Measurements from ENCODE around the gene CCDC24. TPM values are rescaled to one million over a fixed set of nuclear protein-coding genes. Genes with fewer than 3 reads are reported as not detected.

Gene CCDC24
- total RNA-seq, 1 donor from 2014 or later = 14.9 TPM

- no peak for DNase-seq (ENCODE audit: extremely low spot score, unreplicated experiment)
- H3K27ac Mint-ChIP-seq = peak overlapping the region; percentile 90
- peak overlapping the region; percentile 91 for H3K4me3 Mint-ChIP-seq
- peaks cover 60% of the 10 kb centered on the region for H3K4me1 Mint-ChIP-seq (ENCODE audit: unreplicated experiment)
- no peaks in the 10 kb centered on the region for H3K9me3 Mint-ChIP-seq
- H3K36me3 Mint-ChIP-seq = no peaks in the 10 kb centered on the region
- H3K27me3 Mint-ChIP-seq = no peaks in the 10 kb centered on the region
- TF ChIP-seq, protein P1, sequence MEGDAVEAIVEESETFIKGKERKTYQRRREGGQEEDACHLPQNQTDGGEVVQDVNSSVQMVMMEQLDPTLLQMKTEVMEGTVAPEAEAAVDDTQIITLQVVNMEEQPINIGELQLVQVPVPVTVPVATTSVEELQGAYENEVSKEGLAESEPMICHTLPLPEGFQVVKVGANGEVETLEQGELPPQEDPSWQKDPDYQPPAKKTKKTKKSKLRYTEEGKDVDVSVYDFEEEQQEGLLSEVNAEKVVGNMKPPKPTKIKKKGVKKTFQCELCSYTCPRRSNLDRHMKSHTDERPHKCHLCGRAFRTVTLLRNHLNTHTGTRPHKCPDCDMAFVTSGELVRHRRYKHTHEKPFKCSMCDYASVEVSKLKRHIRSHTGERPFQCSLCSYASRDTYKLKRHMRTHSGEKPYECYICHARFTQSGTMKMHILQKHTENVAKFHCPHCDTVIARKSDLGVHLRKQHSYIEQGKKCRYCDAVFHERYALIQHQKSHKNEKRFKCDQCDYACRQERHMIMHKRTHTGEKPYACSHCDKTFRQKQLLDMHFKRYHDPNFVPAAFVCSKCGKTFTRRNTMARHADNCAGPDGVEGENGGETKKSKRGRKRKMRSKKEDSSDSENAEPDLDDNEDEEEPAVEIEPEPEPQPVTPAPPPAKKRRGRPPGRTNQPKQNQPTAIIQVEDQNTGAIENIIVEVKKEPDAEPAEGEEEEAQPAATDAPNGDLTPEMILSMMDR (conservative IDR thresholded peaks at IDR 0.05) = no peak
These were observed 40.9 kb downstream of the CCDC24 start for GRCh38 chr1:44032170-44032790.

GRCh38 chr1:44033041-44033575, 41.7 kb downstream of the CCDC24 start:
- DNase-seq (ENCODE audit: extremely low spot score, unreplicated experiment) = no peak
- H3K4me3 Mint-ChIP-seq = peak overlapping the region; percentile 91
- H3K27ac Mint-ChIP-seq = no peak overlapping the region
- no peaks in the 10 kb centered on the region for H3K27me3 Mint-ChIP-seq
- TF ChIP-seq, protein P1 (conservative IDR thresholded peaks at IDR 0.05) = no peak
- H3K9me3 Mint-ChIP-seq = no peaks in the 10 kb centered on the region
- peaks cover 59% of the 10 kb centered on the region for H3K4me1 Mint-ChIP-seq (ENCODE audit: unreplicated experiment)
- no peaks in the 10 kb centered on the region for H3K36me3 Mint-ChIP-seq

GRCh38 chr1:44033756-44034155, 42.4 kb downstream of the CCDC24 start:
- no peak overlapping the region for H3K4me3 Mint-ChIP-seq
- H3K36me3 Mint-ChIP-seq = no peaks in the 10 kb centered on the region
- no peaks in the 10 kb centered on the region for H3K27me3 Mint-ChIP-seq
- TF ChIP-seq, protein P1 (conservative IDR thresholded peaks at IDR 0.05) = no peak
- no peak overlapping the region for H3K27ac Mint-ChIP-seq
- H3K9me3 Mint-ChIP-seq = no peaks in the 10 kb centered on the region
- DNase-seq (ENCODE audit: extremely low spot score, unreplicated experiment) = no peak
- peaks cover 54% of the 10 kb centered on the region for H3K4me1 Mint-ChIP-seq (ENCODE audit: unreplicated experiment)

DNA sequence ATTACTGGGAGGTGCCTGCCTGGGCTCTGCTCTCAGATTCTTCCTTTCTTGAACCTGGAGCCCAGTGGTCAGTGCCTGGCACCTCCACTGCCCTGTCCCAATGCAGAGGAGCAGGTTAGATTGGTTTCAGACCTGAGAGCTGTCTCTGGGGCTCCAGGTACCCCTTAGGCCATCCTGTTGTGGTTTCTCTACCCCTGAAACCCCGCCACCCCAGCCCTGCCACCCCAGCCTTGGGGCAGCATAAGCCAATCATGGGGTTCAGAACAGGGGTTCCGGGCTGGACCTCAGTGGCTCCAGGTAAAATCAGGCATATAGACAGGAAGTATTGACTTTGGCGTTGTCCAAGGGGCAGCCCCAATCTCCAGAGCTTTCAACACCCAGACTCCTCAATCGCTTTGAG, 43.0 kb downstream of the CCDC24 start:
- no peak overlapping the region for H3K27ac Mint-ChIP-seq
- TF ChIP-seq, protein P1 (conservative IDR thresholded peaks at IDR 0.05) = no peak
- peaks cover 47% of the 10 kb centered on the region for H3K4me1 Mint-ChIP-seq (ENCODE audit: unreplicated experiment)
- no peaks in the 10 kb centered on the region for H3K36me3 Mint-ChIP-seq
- no peak overlapping the region for H3K4me3 Mint-ChIP-seq
- H3K9me3 Mint-ChIP-seq = no peaks in the 10 kb centered on the region
- no peaks in the 10 kb centered on the region for H3K27me3 Mint-ChIP-seq
- DNase-seq (ENCODE audit: extremely low spot score, unreplicated experiment) = no peak

GRCh38 chr1:44034976-44035716, 43.7 kb downstream of the CCDC24 start:
- TF ChIP-seq, protein P1 (conservative IDR thresholded peaks at IDR 0.05) = no peak
- Mint-ChIP-seq H3K9me3 (no peaks in the 10 kb centered on the region), H3K4me3 (no peak overlapping the region), H3K36me3 (no peaks in the 10 kb centered on the region), H3K27ac (peak overlapping the region; percentile 45), H3K4me1 (ENCODE audit: unreplicated experiment) (peaks cover 43% of the 10 kb centered on the region), H3K27me3 (no peaks in the 10 kb centered on the region)
- no peak for DNase-seq (ENCODE audit: extremely low spot score, unreplicated experiment)
